Stimulated activated memory B cell treated with anti-CD40 and anti-IgM and Interleukin-4, amounts not matched to agents 10 μg/mL and 1 μg/mL and 100 μg/mL, for 72 hours (primary cell): Measurements from ENCODE around the gene EXOC6.

ENCODE experiments used
- ATAC-seq: fragments of 150-1000 bp; cut with Tn5 transposase; 2 replicates; pipeline ENCODE4 v1.10.0; 2021
- H3K27ac Mint-ChIP-seq: one replicate; pipeline ENCODE4 v1.8.0; 2022; ENCODE audit warnings: mild to moderate bottlenecking, mixed read lengths
- H3K27me3 Mint-ChIP-seq: one replicate; pipeline ENCODE4 v1.8.0; 2022; ENCODE audit warnings: mixed read lengths
- H3K36me3 Mint-ChIP-seq: one replicate; pipeline ENCODE4 v1.8.0; 2022; ENCODE audit warnings: mixed read lengths
- H3K4me1 Mint-ChIP-seq: one replicate; pipeline ENCODE4 v1.8.0; 2022; ENCODE audit warnings: mixed read lengths
- H3K4me3 Mint-ChIP-seq: one replicate; pipeline ENCODE4 v1.8.0; 2022; ENCODE audit warnings: mild to moderate bottlenecking, moderate library complexity, mixed read lengths
- H3K9me3 Mint-ChIP-seq: one replicate; pipeline ENCODE4 v1.8.0; 2022; ENCODE audit warnings: mixed read lengths

The EXOC6 gene

GRCh38 chr10:92848441-92849233, at the start of gene EXOC6:
Gene EXOC6 (plus strand): TSS chr10:92848520. CDS start chr10:92848534, 14 bp downstream.
- H3K36me3 Mint-ChIP-seq = no peaks in the 10 kb centered on the region
- H3K27ac Mint-ChIP-seq = peak within 1 kb of the TSS; percentile 89
- ATAC-seq = peak; percentile 93
- H3K4me1 Mint-ChIP-seq = peaks cover 42% of the 10 kb centered on the region
- peak within 1 kb of the TSS; percentile 82 for H3K4me3 Mint-ChIP-seq
- H3K9me3 Mint-ChIP-seq = no peaks in the 10 kb centered on the region
- no peaks in the 10 kb centered on the region for H3K27me3 Mint-ChIP-seq

GRCh38 chr10:92799568-92799967, 48.8 kb upstream of the EXOC6 start:
- H3K4me3 Mint-ChIP-seq = no peak overlapping the region
- no peaks in the 10 kb centered on the region for H3K36me3 Mint-ChIP-seq
- H3K9me3 Mint-ChIP-seq = peaks cover 4% of the 10 kb centered on the region
- ATAC-seq = no peak
- H3K4me1 Mint-ChIP-seq = no peaks in the 10 kb centered on the region
- H3K27ac Mint-ChIP-seq = no peak overlapping the region
- H3K27me3 Mint-ChIP-seq = no peaks in the 10 kb centered on the region

GRCh38 chr10:92800134-92800733, 48.1 kb upstream of the EXOC6 start:
- H3K9me3 Mint-ChIP-seq = peaks cover 4% of the 10 kb centered on the region
- H3K27ac Mint-ChIP-seq = no peak overlapping the region
- H3K4me1 Mint-ChIP-seq = no peaks in the 10 kb centered on the region
- ATAC-seq = no peak
- no peak overlapping the region for H3K4me3 Mint-ChIP-seq
- H3K36me3 Mint-ChIP-seq = no peaks in the 10 kb centered on the region
- no peaks in the 10 kb centered on the region for H3K27me3 Mint-ChIP-seq

GRCh38 chr10:92801978-92802872, 46.1 kb upstream of the EXOC6 start:
- Mint-ChIP-seq H3K36me3 (no peaks in the 10 kb centered on the region), H3K27me3 (no peaks in the 10 kb centered on the region), H3K4me3 (no peak overlapping the region), H3K27ac (no peak overlapping the region), H3K9me3 (no peaks in the 10 kb centered on the region), H3K4me1 (no peaks in the 10 kb centered on the region)
- no peak for ATAC-seq

- Mint-ChIP-seq H3K27me3 (no peaks in the 10 kb centered on the region), H3K4me1 (peaks cover 18% of the 10 kb centered on the region), H3K36me3 (no peaks in the 10 kb centered on the region), H3K9me3 (no peaks in the 10 kb centered on the region), H3K27ac (no peak overlapping the region), H3K4me3 (no peak overlapping the region)
- no peak for ATAC-seq
Measured at GRCh38 chr10:92809840-92810239, 38.5 kb upstream of the EXOC6 start.

GRCh38 chr10:92810934-92811532, 37.3 kb upstream of the EXOC6 start:
- H3K27me3 Mint-ChIP-seq = no peaks in the 10 kb centered on the region
- no peaks in the 10 kb centered on the region for H3K36me3 Mint-ChIP-seq
- H3K4me1 Mint-ChIP-seq = peaks cover 18% of the 10 kb centered on the region
- H3K9me3 Mint-ChIP-seq = no peaks in the 10 kb centered on the region
- H3K27ac Mint-ChIP-seq = no peak overlapping the region
- H3K4me3 Mint-ChIP-seq = no peak overlapping the region
- ATAC-seq = peak; percentile 68

- Mint-ChIP-seq H3K9me3 (no peaks in the 10 kb centered on the region), H3K36me3 (no peaks in the 10 kb centered on the region), H3K4me1 (peaks cover 18% of the 10 kb centered on the region), H3K4me3 (no peak overlapping the region), H3K27me3 (no peaks in the 10 kb centered on the region), H3K27ac (no peak overlapping the region)
- ATAC-seq = no peak
Measured at GRCh38 chr10:92811986-92812385, 36.3 kb upstream of the EXOC6 start.

GRCh38 chr10:92813979-92814378, 34.3 kb upstream of the EXOC6 start:
- H3K27me3 Mint-ChIP-seq = no peaks in the 10 kb centered on the region
- peaks cover 18% of the 10 kb centered on the region for H3K4me1 Mint-ChIP-seq
- H3K9me3 Mint-ChIP-seq = no peaks in the 10 kb centered on the region
- no peak for ATAC-seq
- no peak overlapping the region for H3K4me3 Mint-ChIP-seq
- H3K36me3 Mint-ChIP-seq = no peaks in the 10 kb centered on the region
- H3K27ac Mint-ChIP-seq = no peak overlapping the region

GRCh38 chr10:92814790-92815189, 33.5 kb upstream of the EXOC6 start:
- no peak overlapping the region for H3K27ac Mint-ChIP-seq
- H3K4me1 Mint-ChIP-seq = peaks cover 14% of the 10 kb centered on the region
- no peaks in the 10 kb centered on the region for H3K36me3 Mint-ChIP-seq
- ATAC-seq = no peak
- no peaks in the 10 kb centered on the region for H3K9me3 Mint-ChIP-seq
- H3K27me3 Mint-ChIP-seq = no peaks in the 10 kb centered on the region
- no peak overlapping the region for H3K4me3 Mint-ChIP-seq

GRCh38 chr10:92816091-92816531, 32.2 kb upstream of the EXOC6 start:
- Mint-ChIP-seq H3K36me3 (no peaks in the 10 kb centered on the region), H3K27ac (no peak overlapping the region), H3K27me3 (no peaks in the 10 kb centered on the region), H3K4me3 (no peak overlapping the region), H3K4me1 (peaks cover 6% of the 10 kb centered on the region), H3K9me3 (no peaks in the 10 kb centered on the region)
- ATAC-seq = no peak

GRCh38 chr10:92822060-92822634, 26.2 kb upstream of the EXOC6 start:
- Mint-ChIP-seq H3K4me3 (no peak overlapping the region), H3K27me3 (no peaks in the 10 kb centered on the region), H3K27ac (peak overlapping the region; percentile 69), H3K9me3 (no peaks in the 10 kb centered on the region), H3K4me1 (peaks cover 32% of the 10 kb centered on the region), H3K36me3 (no peaks in the 10 kb centered on the region)
- no peak for ATAC-seq

GRCh38 chr10:92822964-92823363, 25.4 kb upstream of the EXOC6 start:
- H3K27me3 Mint-ChIP-seq = no peaks in the 10 kb centered on the region
- ATAC-seq = no peak

GRCh38 chr10:92826061-92826460, 22.3 kb upstream of the EXOC6 start:
- H3K9me3 Mint-ChIP-seq = no peaks in the 10 kb centered on the region
- ATAC-seq = no peak
- no peaks in the 10 kb centered on the region for H3K36me3 Mint-ChIP-seq
- H3K27me3 Mint-ChIP-seq = no peaks in the 10 kb centered on the region
- H3K4me1 Mint-ChIP-seq = peaks cover 48% of the 10 kb centered on the region
- H3K27ac Mint-ChIP-seq = peak overlapping the region; percentile 0
- H3K4me3 Mint-ChIP-seq = no peak overlapping the region

More at GRCh38 chr10:92822964-92823363, 25.4 kb upstream of the EXOC6 start:
- Mint-ChIP-seq H3K4me1 (peaks cover 35% of the 10 kb centered on the region), H3K4me3 (no peak overlapping the region), H3K36me3 (no peaks in the 10 kb centered on the region), H3K9me3 (no peaks in the 10 kb centered on the region), H3K27ac (peak overlapping the region; percentile 69)

- Mint-ChIP-seq H3K27me3 (no peaks in the 10 kb centered on the region), H3K4me1 (peaks cover 49% of the 10 kb centered on the region), H3K9me3 (no peaks in the 10 kb centered on the region), H3K4me3 (no peak overlapping the region), H3K36me3 (no peaks in the 10 kb centered on the region), H3K27ac (peak overlapping the region; percentile 0)
- no peak for ATAC-seq
Measured at GRCh38 chr10:92826504-92826903, 21.8 kb upstream of the EXOC6 start.
